ENCODE results near the gene NUPR1.
"Not testable (repeated sequence)": the region's sequence is repeated elsewhere in the genome, so short reads cannot be mapped to it uniquely, and the experiment has no call there.

The NUPR1 gene

GRCh38 chr16:28501258-28502232 is 37.2 kb downstream of the NUPR1 start:
- DNase-seq (ENCODE audit: low read depth) = no peak
- H3K4me3 ChIP-seq (ENCODE audit: low read depth, low read length) = no peak overlapping the region

- H3K4me3 ChIP-seq (ENCODE audit: low read depth, low read length); DNase-seq (ENCODE audit: low read depth): not testable (repeated sequence)
Observed at GRCh38 chr16:28500476-28501180, 38.1 kb downstream of the NUPR1 start.

- no peak overlapping the region for H3K4me3 ChIP-seq (ENCODE audit: low read depth, low read length)
- DNase-seq (ENCODE audit: low read depth) = no peak
Observed at GRCh38 chr16:28499854-28500253, 38.9 kb downstream of the NUPR1 start.

- no peak for DNase-seq (ENCODE audit: low read depth)
- H3K4me3 ChIP-seq (ENCODE audit: low read depth, low read length) = no peak overlapping the region
Observed at GRCh38 chr16:28498666-28499381, 40.0 kb downstream of the NUPR1 start.

- no peak overlapping the region for H3K4me3 ChIP-seq (ENCODE audit: low read depth, low read length)
- no peak for DNase-seq (ENCODE audit: low read depth)
Observed at GRCh38 chr16:28497861-28498599, 40.7 kb downstream of the NUPR1 start.

- DNase-seq (ENCODE audit: low read depth) = no peak
- H3K4me3 ChIP-seq (ENCODE audit: low read depth, low read length) = no peak overlapping the region
Observed at GRCh38 chr16:28497386-28497785, 41.4 kb downstream of the NUPR1 start.

GRCh38 chr16:28496844-28497243 is 41.9 kb downstream of the NUPR1 start:
- H3K4me3 ChIP-seq (ENCODE audit: low read depth, low read length) = no peak overlapping the region
- no peak for DNase-seq (ENCODE audit: low read depth)

GRCh38 chr16:28495795-28496749 is 42.7 kb downstream of the NUPR1 start:
- no peak for DNase-seq (ENCODE audit: low read depth)
- H3K4me3 ChIP-seq (ENCODE audit: low read depth, low read length) = no peak overlapping the region

- H3K4me3 ChIP-seq (ENCODE audit: low read depth, low read length) = no peak overlapping the region
Observed at GRCh38 chr16:28495098-28495793, 43.5 kb downstream of the NUPR1 start.

GRCh38 chr16:28494121-28494851 is 44.5 kb downstream of the NUPR1 start, which contains the start of gene APOBR:
Gene APOBR, plus strand, starts transcription at chr16:28494643. Its CDS starts 39 bp downstream, at chr16:28494682.
- no peak for DNase-seq (ENCODE audit: low read depth)
- no peak within 1 kb of the TSS for H3K4me3 ChIP-seq (ENCODE audit: low read depth, low read length)

More at GRCh38 chr16:28495098-28495793, 43.5 kb downstream of the NUPR1 start:
- DNase-seq (ENCODE audit: low read depth) = no peak

- no peak for DNase-seq (ENCODE audit: low read depth)
- peak overlapping the region; percentile 100 for H3K4me3 ChIP-seq (ENCODE audit: low read depth, low read length)
Observed at GRCh38 chr16:28492511-28492910, 46.3 kb downstream of the NUPR1 start.

GRCh38 chr16:28491970-28492474 is 46.8 kb downstream of the NUPR1 start, which contains the start of gene CLN3:
Gene CLN3, minus strand, starts transcription at chr16:28492074. Its CDS starts 315 bp downstream, at chr16:28491759.
- DNase-seq (ENCODE audit: low read depth) = peak; percentile 83
- H3K4me3 ChIP-seq (ENCODE audit: low read depth, low read length) = peak within 1 kb of the TSS; percentile 100

- peak overlapping the region; percentile 100 for H3K4me3 ChIP-seq (ENCODE audit: low read depth, low read length)
- DNase-seq (ENCODE audit: low read depth) = no peak
Observed at GRCh38 chr16:28491230-28491969, 47.4 kb downstream of the NUPR1 start.

GRCh38 chr16:28486266-28486665 is 52.5 kb downstream of the NUPR1 start:
- no peak for DNase-seq (ENCODE audit: low read depth)
- no peak overlapping the region for H3K4me3 ChIP-seq (ENCODE audit: low read depth, low read length)

- not testable (repeated sequence) for H3K4me3 ChIP-seq (ENCODE audit: low read depth, low read length); DNase-seq (ENCODE audit: low read depth)
Observed at GRCh38 chr16:28483361-28483760, 55.4 kb downstream of the NUPR1 start.
